GM12892 (cell line): ENCODE measurements around the gene CSNK1E.

Experiments
- DNase-seq: peaks from one replicate; pipeline ENCODE4 v3.0.0; 2011; ENCODE audit not compliant: insufficient read length
- FAIRE-seq: peaks from 2 replicates; lab custom pipeline; 2011; peaks lifted over from hg19 to GRCh38; lab: Jason Lieb, UNC
- POLR2A ChIP-seq: IDR thresholded peaks from 2 replicates; pipeline ENCODE4 v1.6.1; 2011; ENCODE audit warnings: low read depth, low read length, control low read depth
- POLR2AphosphoS5 ChIP-seq: IDR thresholded peaks from 2 replicates; pipeline ENCODE4 v1.6.1; 2011; ENCODE audit warnings: low read depth, low read length, control low read depth
- TAF1 ChIP-seq: IDR thresholded peaks from 2 replicates; pipeline ENCODE4 v1.6.1; 2011; ENCODE audit warnings: low read depth, mild to moderate bottlenecking, control low read depth, low read length, borderline replicate concordance

Gene CSNK1E

DNA sequence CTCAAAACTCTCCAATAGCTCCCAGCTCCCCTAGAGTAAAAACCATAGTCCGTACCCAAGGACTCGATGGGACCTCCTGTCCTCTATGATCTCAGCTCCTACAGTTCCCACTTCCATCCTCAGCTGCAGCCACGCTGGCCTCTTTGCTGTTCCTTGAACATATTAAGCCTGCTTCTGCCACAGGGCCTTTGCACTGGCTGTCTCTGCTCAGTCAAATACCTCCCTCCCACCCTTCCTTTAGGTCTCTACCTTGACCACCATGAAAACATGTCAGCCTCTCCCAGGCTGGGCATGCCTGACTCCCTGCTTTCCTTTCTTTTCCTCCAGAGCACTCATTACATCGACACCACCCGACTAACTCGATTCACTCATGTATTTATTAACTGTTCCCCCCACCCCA, 69.0 kb downstream of the CSNK1E start:
- DNase-seq (no peak), FAIRE-seq (no peak)
- TF ChIP-seq TAF1 = no peak
- no peak for TF ChIP-seq POLR2AphosphoS5
- TF ChIP-seq POLR2A = no peak

DNA sequence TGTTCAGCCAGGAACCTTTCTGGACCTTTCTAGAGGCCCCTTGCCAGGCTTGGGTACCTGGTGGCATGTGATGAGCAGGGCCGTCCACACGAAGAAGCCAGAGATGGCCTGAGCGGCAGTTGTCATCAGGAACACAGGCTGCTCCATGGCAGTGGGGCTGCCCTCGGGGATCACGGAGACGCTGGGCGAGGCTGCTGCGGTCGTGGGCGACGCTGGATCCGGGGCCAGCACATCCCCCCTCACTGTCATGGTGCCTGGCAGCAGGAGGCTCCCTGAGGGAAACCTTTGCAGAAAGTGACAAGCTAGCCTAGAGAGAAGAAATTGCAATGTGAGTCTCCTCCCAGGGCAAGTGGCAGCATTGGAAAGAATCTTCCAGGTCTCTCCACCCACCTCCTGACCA, 69.5 kb downstream of the CSNK1E start:
- no peak for TF ChIP-seq POLR2AphosphoS5
- TF ChIP-seq TAF1 = no peak
- no peak for TF ChIP-seq POLR2A
- FAIRE-seq = no peak
- DNase-seq = no peak

DNA sequence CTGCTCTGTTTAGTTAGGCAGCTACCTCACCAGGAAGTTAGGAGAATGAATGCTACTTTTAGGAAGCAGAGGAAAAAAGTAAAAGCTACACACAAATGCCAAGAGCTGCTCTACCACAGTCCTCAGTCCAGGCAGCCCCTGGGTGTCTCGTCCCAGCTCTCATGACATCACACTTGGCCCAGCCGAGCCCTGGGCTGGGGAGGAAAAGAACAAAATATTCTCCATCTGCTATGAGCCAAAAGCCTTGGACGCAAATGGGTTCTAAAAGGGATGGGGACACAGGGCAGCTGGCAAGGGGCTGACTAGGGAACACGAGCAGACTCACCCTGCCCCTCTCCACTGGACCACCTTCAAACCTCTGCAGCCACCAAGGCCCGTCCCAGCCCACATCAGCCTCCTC, 70.5 kb downstream of the CSNK1E start:
- TF ChIP-seq TAF1 = no peak
- TF ChIP-seq POLR2A = no peak
- no peak for TF ChIP-seq POLR2AphosphoS5
- DNase-seq (no peak), FAIRE-seq (no peak)

DNA sequence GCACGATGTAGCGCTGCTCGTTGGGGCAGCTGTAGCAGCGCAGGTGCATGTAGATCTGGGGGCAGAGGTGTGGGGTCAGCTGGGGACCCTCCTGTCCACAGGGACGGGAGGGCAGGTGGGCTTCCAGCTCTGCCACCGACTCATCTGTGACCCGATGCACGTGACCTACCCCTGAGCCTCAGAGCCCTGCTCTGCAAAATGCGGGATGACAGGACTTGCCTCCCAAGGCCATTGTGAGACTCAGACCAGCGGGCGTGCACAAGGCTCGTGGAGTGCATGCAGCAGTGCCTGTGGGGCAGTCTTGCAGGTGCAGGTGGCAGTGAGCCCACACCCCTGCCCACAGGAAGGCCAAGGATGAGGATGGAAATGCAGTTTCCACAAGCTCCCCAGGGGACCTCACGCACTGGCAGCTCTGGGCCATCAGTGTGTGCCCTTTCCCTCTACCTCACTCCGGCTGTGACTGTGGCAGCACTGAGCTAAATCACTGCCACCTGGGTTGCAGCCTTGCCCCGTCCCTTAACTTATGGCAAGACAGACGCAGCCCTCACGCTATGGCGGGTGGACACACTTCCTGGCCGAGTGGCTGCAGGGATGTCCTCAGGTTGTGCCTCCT, 71.1 kb downstream of the CSNK1E start:
- TF ChIP-seq TAF1 (no peak), POLR2A (no peak), POLR2AphosphoS5 (no peak)
- no peak for DNase-seq
- no peak for FAIRE-seq

DNA sequence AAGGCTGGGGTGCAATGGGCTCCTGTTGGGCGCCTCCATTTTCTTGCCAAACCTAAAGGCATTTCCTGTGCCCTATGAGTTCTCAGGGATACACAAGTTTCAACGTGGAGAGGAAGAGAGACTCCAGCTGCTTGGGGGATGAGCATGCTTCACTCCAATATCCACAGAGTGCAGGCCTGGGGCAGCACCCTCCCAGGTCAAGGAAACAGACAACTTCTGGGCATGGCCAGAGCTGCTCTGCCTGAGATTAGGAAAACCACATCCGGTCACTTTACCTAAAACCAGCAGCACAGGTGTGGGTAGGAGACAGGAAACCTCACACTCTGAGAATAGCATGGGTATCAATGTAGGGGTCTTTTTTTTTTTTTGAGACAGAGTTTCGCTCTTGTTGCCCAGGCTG, 73.1 kb downstream of the CSNK1E start:
- no peak for TF ChIP-seq POLR2AphosphoS5
- TF ChIP-seq TAF1 = no peak
- TF ChIP-seq POLR2A = no peak
- DNase-seq = no peak
- FAIRE-seq = no peak

DNA sequence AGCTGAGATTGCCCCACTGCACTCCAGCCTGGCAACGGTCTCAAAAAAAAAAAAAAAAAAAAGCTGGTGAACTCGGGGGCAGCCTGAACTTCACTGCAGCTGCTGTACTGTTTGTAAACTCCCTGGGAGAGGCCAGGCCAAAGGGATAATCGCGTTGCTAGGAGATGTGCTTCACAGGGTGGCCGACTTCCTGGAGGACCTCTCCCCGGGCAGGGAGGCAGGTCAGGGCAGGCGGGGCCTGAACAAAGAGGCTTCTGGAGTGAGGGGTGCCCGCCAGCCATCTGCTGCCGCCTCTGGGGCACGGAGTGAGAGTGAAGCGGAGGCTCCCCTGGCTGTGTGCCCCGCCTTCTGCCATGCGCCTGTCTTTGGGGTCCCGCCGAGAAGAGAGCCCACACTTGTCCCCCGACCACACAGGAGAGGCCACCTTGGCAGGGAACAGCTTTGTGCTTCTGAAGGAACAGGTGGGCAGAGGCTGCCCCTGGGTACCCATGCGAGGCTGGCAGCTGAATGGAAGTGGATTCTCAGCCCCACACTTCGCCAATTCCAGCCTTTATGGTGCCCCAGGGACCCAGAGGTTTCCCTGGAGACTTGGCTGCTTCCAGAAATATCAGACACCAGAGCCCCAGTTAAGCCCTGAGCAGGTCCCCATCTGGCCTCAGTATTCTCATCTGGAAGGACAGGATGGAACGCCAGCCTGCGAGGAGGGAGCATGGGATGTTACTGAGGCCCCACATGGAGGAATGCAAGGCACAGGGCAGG, 74.0 kb downstream of the CSNK1E start:
- TF ChIP-seq POLR2A (no peak), POLR2AphosphoS5 (no peak), TAF1 (no peak)
- DNase-seq (no peak), FAIRE-seq (no peak)

DNA sequence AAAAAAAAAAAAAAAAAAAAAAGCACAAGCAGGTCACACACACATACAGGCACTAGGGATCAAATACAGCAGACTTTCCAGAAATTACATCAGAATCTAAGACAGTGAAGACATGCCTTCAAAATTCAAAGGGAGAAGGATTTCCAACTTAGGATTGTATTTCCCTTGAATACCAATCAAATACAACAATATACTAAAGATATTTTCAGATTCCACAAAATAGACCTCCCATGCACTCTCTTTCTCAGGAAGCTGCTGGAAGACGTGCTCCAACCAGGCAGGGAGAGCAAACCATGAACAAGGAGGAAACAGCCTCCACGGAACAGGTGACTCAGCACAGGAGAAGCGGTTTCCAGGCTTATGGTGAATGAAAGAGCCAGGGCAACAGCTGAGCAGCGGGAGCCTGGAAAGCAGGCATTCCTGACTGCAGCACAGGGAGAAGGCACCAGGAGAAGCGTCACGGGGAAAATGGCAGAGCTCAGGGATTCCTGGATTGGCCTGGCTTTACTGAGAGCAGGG, 76.4 kb downstream of the CSNK1E start:
- TF ChIP-seq POLR2A (no peak), POLR2AphosphoS5 (no peak), TAF1 (no peak)
- FAIRE-seq (no peak), DNase-seq (no peak)
